HepG2 (cell line): ENCODE measurements around the gene DNPH1. TPM values are rescaled to one million over a fixed set of nuclear protein-coding genes. Genes with fewer than 3 reads are reported as not detected.

Experiments used
- BRD4 ChIP-seq: sonication (generic); formaldehyde crosslinking; IDR thresholded peaks from 2 replicates; pipeline ENCODE4 v1.4.0; 2020; ENCODE audit warnings: missing genetic modification reagents
- CHCHD3 ChIP-seq: sonication (generic); formaldehyde crosslinking; IDR thresholded peaks from 2 replicates; pipeline ENCODE4 v1.8.0; 2022; ENCODE audit warnings: mild to moderate bottlenecking, missing genetic modification reagents, moderate library complexity
- CTCF ChIP-seq: sonication (generic); formaldehyde crosslinking; IDR thresholded peaks from 2 replicates; pipeline ENCODE4 v1.5.0; 2020; ENCODE audit warnings: mild to moderate bottlenecking, missing genetic modification reagents, moderate library complexity
- ERF ChIP-seq: IDR thresholded peaks from 2 replicates; pipeline ENCODE4 v1.6.1; 2018; ENCODE audit warnings: missing biosample characterization, missing genetic modification reagents
- GATA4 ChIP-seq: sonication (generic); IDR thresholded peaks from 2 replicates; pipeline ENCODE4 v1.6.1; 2016; ENCODE audit warnings: antibody characterized with exemption, low read depth, borderline replicate concordance
- IRF2 ChIP-seq: IDR thresholded peaks from 2 replicates; pipeline ENCODE4 v1.6.1; 2018; ENCODE audit warnings: missing genetic modification reagents, missing compliant biosample characterization
- MXD4 ChIP-seq: IDR thresholded peaks from 2 replicates; pipeline ENCODE4 v1.6.1; 2016; ENCODE audit warnings: mild to moderate bottlenecking, missing biosample characterization, missing genetic modification reagents
- NCOA2 ChIP-seq: sonication (generic); formaldehyde crosslinking; IDR thresholded peaks from 2 replicates; pipeline ENCODE4 v1.8.0; 2022; ENCODE audit warnings: inconsistent platforms
- NFATC3 ChIP-seq: sonication (generic); formaldehyde crosslinking; IDR thresholded peaks from 2 replicates; pipeline ENCODE4 v1.5.1; 2020; ENCODE audit warnings: mild to moderate bottlenecking, missing genetic modification reagents
- RXRA ChIP-seq: sonication (generic); formaldehyde crosslinking; IDR thresholded peaks from 2 replicates; pipeline ENCODE4 v1.5.1; 2020; ENCODE audit warnings: missing genetic modification reagents
- ZNF138 ChIP-seq: sonication (generic); formaldehyde crosslinking; IDR thresholded peaks from 2 replicates; pipeline ENCODE4 v1.5.0; 2020; ENCODE audit warnings: mild to moderate bottlenecking, low read depth, missing genetic modification reagents
- ZNF230 ChIP-seq: sonication (generic); formaldehyde crosslinking; IDR thresholded peaks from 2 replicates; pipeline ENCODE4 v1.4.0; 2020; ENCODE audit warnings: mild to moderate bottlenecking, missing genetic modification reagents
- ZNF501 ChIP-seq: sonication (generic); formaldehyde crosslinking; IDR thresholded peaks from 2 replicates; pipeline ENCODE4 v1.5.1; 2020; ENCODE audit warnings: mild to moderate bottlenecking, moderate library complexity, missing genetic modification reagents
- ZNF761 ChIP-seq: sonication (generic); formaldehyde crosslinking; conservative IDR thresholded peaks from 2 replicates; pipeline ENCODE4 v1.4.0; 2020; ENCODE audit warnings: mild to moderate bottlenecking, missing genetic modification reagents
- ZZZ3 ChIP-seq: sonication (generic); formaldehyde crosslinking; IDR thresholded peaks from 2 replicates; pipeline ENCODE4 v1.4.0; 2020; ENCODE audit warnings: missing genetic modification reagents, mild to moderate bottlenecking, borderline replicate concordance
- polyA plus RNA-seq, 8 experiments: library from polyadenylated mRNA; depleted of rRNA in 3 of 8; stranded (reverse) in 7 of 8; unstranded in 1 of 8; fragments of >200 nt; fragmentation: Illumina TruSeq in 4 of 8; extraction: Trizol in 4 of 8; gene quantifications; 2 replicates each; pipeline versions ENCODE4 v1.2.1 to v1.2.3, GENCODE V29; 2011 to 2016; ENCODE audit warnings: low read depth in 4 of 8, missing spikeins in 1 of 8, mixed read lengths in 1 of 8; ENCODE audit not compliant: insufficient read depth in 1 of 8
- total RNA-seq, 5 experiments: library from RNA; depleted of rRNA; stranded (reverse); fragments of >200 nt; fragmentation: Illumina TruSeq; extraction: Trizol; gene quantifications; 2 replicates each; pipeline ENCODE4 v1.2.3, GENCODE V29; 2016; ENCODE audit warnings: low read depth in 1 of 5
- TF ChIP-seq, protein P1 (sequence below): sonication (generic); formaldehyde crosslinking; IDR thresholded peaks from 2 replicates; pipeline ENCODE4 v1.4.0; 2020; ENCODE audit warnings: missing genetic modification reagents
- TF ChIP-seq, protein P2 (sequence below): sonication (generic); formaldehyde crosslinking; IDR thresholded peaks from 2 replicates; pipeline ENCODE4 v1.5.0; 2020; ENCODE audit warnings: missing genetic modification reagents
- TF ChIP-seq, protein P3 (sequence below): sonication (generic); formaldehyde crosslinking; IDR thresholded peaks from 2 replicates; pipeline ENCODE4 v1.5.0; 2020; ENCODE audit warnings: missing genetic modification reagents
- TF ChIP-seq, protein P4 (sequence below), 2 experiments: fragments of 450-650 bp in 1 of 2; sonication (generic) in 1 of 2; formaldehyde crosslinking; IDR thresholded peaks; 2 replicates each; pipeline versions ENCODE4 v1.5.0 to v1.8.0; 2020 to 2022; ENCODE audit warnings: mild to moderate bottlenecking in 1 of 2, missing genetic modification reagents in 1 of 2
- TF ChIP-seq, protein P5 (sequence below): IDR thresholded peaks from 2 replicates; pipeline ENCODE4 v1.6.1; 2016; ENCODE audit warnings: missing compliant biosample characterization, missing genetic modification reagents, borderline replicate concordance

The DNPH1 gene
- total and polyA plus RNA-seq, 2 of the 13 experiments (the other 11 are each of a cell fraction or from before 2014, with no cell fraction given), result 56.5 to 75.1 TPM

GRCh38 chr6:43263314-43264178, 34.3 kb upstream of the DNPH1 start (continued):
- TF ChIP-seq, protein P1, sequence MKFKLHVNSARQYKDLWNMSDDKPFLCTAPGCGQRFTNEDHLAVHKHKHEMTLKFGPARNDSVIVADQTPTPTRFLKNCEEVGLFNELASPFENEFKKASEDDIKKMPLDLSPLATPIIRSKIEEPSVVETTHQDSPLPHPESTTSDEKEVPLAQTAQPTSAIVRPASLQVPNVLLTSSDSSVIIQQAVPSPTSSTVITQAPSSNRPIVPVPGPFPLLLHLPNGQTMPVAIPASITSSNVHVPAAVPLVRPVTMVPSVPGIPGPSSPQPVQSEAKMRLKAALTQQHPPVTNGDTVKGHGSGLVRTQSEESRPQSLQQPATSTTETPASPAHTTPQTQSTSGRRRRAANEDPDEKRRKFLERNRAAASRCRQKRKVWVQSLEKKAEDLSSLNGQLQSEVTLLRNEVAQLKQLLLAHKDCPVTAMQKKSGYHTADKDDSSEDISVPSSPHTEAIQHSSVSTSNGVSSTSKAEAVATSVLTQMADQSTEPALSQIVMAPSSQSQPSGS (CRISPR knock-in tag), result peak; percentile 84
- TF ChIP-seq MXD4 (peak; percentile 53; the same call in 1 of the 2 replicates), ZNF501 (CRISPR knock-in tag) (peak; percentile 80; the same call in 1 of the 2 replicates), GATA4 (no peak), ZZZ3 (0 out of 2 replicates have a peak, but pooled peaks have one; percentile 45), CHCHD3 (CRISPR knock-in tag) (peak; percentile 71; the same call in 1 of the 2 replicates), ERF (CRISPR knock-in tag) (peak; percentile 88), ZNF761 (CRISPR knock-in tag) (peak; percentile 70; the same call in 1 of the 2 replicates), ZNF138 (CRISPR knock-in tag) (peak; percentile 54; the same call in 1 of the 2 replicates), CTCF (CRISPR knock-in tag) (peak; percentile 100), RXRA (CRISPR knock-in tag) (peak; percentile 82; the same call in 1 of the 2 replicates), IRF2 (CRISPR knock-in tag) (peak; percentile 81), NFATC3 (CRISPR knock-in tag) (0 out of 2 replicates have a peak, but pooled peaks have one; percentile 59), ZNF230 (CRISPR knock-in tag) (peak; percentile 84), NCOA2 (CRISPR knock-in tag) (peak; percentile 56), BRD4 (CRISPR knock-in tag) (0 out of 2 replicates have a peak, but pooled peaks have one; percentile 14)
- TF ChIP-seq, protein P2, sequence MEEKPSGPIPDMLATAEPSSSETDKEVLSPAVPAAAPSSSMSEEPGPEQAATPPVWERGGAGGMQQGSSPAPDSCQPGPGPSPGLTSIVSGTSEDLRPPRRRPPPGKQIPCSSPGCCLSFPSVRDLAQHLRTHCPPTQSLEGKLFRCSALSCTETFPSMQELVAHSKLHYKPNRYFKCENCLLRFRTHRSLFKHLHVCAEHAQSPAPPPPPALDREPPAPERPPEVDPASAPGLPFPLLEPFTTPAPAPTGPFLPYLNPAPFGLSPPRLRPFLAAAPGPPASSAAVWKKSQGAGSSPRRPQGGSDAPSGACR (CRISPR knock-in tag), result 0 out of 2 replicates have a peak, but pooled peaks have one; percentile 6
- TF ChIP-seq, protein P3, sequence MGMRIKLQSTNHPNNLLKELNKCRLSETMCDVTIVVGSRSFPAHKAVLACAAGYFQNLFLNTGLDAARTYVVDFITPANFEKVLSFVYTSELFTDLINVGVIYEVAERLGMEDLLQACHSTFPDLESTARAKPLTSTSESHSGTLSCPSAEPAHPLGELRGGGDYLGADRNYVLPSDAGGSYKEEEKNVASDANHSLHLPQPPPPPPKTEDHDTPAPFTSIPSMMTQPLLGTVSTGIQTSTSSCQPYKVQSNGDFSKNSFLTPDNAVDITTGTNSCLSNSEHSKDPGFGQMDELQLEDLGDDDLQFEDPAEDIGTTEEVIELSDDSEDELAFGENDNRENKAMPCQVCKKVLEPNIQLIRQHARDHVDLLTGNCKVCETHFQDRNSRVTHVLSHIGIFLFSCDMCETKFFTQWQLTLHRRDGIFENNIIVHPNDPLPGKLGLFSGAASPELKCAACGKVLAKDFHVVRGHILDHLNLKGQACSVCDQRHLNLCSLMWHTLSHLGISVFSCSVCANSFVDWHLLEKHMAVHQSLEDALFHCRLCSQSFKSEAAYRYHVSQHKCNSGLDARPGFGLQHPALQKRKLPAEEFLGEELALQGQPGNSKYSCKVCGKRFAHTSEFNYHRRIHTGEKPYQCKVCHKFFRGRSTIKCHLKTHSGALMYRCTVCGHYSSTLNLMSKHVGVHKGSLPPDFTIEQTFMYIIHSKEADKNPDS (CRISPR knock-in tag), result no peak
- TF ChIP-seq, protein P4, sequence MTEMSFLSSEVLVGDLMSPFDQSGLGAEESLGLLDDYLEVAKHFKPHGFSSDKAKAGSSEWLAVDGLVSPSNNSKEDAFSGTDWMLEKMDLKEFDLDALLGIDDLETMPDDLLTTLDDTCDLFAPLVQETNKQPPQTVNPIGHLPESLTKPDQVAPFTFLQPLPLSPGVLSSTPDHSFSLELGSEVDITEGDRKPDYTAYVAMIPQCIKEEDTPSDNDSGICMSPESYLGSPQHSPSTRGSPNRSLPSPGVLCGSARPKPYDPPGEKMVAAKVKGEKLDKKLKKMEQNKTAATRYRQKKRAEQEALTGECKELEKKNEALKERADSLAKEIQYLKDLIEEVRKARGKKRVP (CRISPR knock-in tag; IDR thresholded peaks at IDR 0.05), result no peak
- TF ChIP-seq, protein P5, sequence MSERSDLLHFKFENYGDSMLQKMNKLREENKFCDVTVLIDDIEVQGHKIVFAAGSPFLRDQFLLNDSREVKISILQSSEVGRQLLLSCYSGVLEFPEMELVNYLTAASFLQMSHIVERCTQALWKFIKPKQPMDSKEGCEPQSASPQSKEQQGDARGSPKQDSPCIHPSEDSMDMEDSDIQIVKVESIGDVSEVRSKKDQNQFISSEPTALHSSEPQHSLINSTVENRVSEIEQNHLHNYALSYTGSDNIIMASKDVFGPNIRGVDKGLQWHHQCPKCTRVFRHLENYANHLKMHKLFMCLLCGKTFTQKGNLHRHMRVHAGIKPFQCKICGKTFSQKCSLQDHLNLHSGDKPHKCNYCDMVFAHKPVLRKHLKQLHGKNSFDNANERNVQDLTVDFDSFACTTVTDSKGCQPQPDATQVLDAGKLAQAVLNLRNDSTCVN (CRISPR knock-in tag), result peak; percentile 70; the same call in 1 of the 2 replicates
